Heart right ventricle (tissue), 16 donors: ENCODE results near the gene AAK1. TPM values are rescaled to one million over a fixed set of nuclear protein-coding genes. Genes with fewer than 3 reads are reported as not detected.

ENCODE experiments used
- ATAC-seq, 8 donors: fragments of 200-7000 bp; cut with Tn5 transposase; one replicate each; pipeline ENCODE4 v1.9.1; 2020; ENCODE audit warnings: mild to moderate bottlenecking in 8 of 8, moderate library complexity in 8 of 8, moderate number of reproducible peaks in 1 of 8
- DNase-seq, 2 donors: peaks; one replicate each; pipeline ENCODE4 v3.0.0-alpha.2; 2020
- H3K27ac ChIP-seq, 10 donors: fragments of 200-600 bp; sonication (generic) in 2 of 10; one replicate each; pipeline versions ENCODE4 v1.5.0 to v1.8.0; 2020 to 2022; ENCODE audit warnings: mild to moderate bottlenecking in 3 of 10
- H3K27me3 ChIP-seq, 7 donors: fragments of 200-600 bp; one replicate each; pipeline ENCODE4 v1.8.0; 2021 to 2022; ENCODE audit warnings: mild to moderate bottlenecking in 2 of 7
- H3K36me3 ChIP-seq, 9 donors: fragments of 200-600 bp; sonication (generic) in 1 of 9; one replicate each; pipeline versions ENCODE4 v1.5.0 to v1.8.0; 2020 to 2022; ENCODE audit warnings: mild to moderate bottlenecking in 2 of 9
- H3K4me1 ChIP-seq, 9 donors: fragments of 200-600 bp; sonication (generic) in 1 of 9; one replicate each; pipeline versions ENCODE4 v1.5.0 to v1.8.0; 2020 to 2022; ENCODE audit warnings: mild to moderate bottlenecking in 4 of 9
- H3K4me3 ChIP-seq, 10 donors: fragments of 200-600 bp; sonication (generic) in 2 of 10; one replicate each; pipeline versions ENCODE4 v1.5.0 to v1.8.0; 2020 to 2022; ENCODE audit warnings: mild to moderate bottlenecking in 7 of 10, moderate library complexity in 2 of 10
- H3K9me3 ChIP-seq, 11 donors: fragments of 200-600 bp in 10 of 11; sonication (generic) in 2 of 11; one replicate each; pipeline versions ENCODE4 v1.5.0 to v1.8.0; 2013 to 2022; ENCODE audit warnings: mild to moderate bottlenecking in 2 of 11, control low read depth in 1 of 11, moderate library complexity in 1 of 11
- CTCF ChIP-seq, 9 donors: fragments of 200-600 bp; sonication (generic) in 2 of 9; IDR thresholded peaks; one replicate each; pipeline versions ENCODE4 v1.5.0 to v1.8.0; 2021 to 2022; ENCODE audit warnings: antibody characterized with exemption in 9 of 9, mild to moderate bottlenecking in 5 of 9, moderate library complexity in 1 of 9
- WGBS, 2 donors: extraction: QIAGEN DNeasy Blood & Tissue Kit; methylation state at CpG; one replicate each; pipeline ENCODE4 v1.1.7; 2013; ENCODE audit warnings: inconsistent platforms in 1 of 2; 5-methylcytosine and 5-hydroxymethylcytosine counted together
- intact Hi-C, 10 donors: fragments of 100-400 bp; cut with DNase I; formaldehyde crosslinking; loops; one replicate each; pipeline versions ENCODE4 v1.11.1 to v1.14.2; 2022
- polyA plus RNA-seq, 2 donors: library from polyadenylated mRNA; stranded (reverse); fragments of 200-250 nt; gene quantifications; one replicate each; pipeline ENCODE4 v1.2.3, GENCODE V29; 2013
- total RNA-seq, 10 donors: library from RNA; stranded (reverse); fragmentation: NEBNext Ultra II Directional in 3 of 10; extraction: Animal tissue kit (Norgen Biotek cat#: 25700) in 3 of 10; gene quantifications; one replicate each; pipeline versions ENCODE4 v1.2.1 to v1.2.4, GENCODE V29; 2021 to 2023
- donor health status: Arrhythmogenic right ventricular cardiomyopathy.
- donor health status: ischemic (EF 13 %, LVEDD 7.1; RV severe dilation, severe dysfunction).
- donor health status: healthy with polysubstance abuse.
- donor health status: DM: no; HTN: yes; CAD: no.
- donor health status: DM: no; HTN: no; CAD: no.
- donor health status: ischemic (EF 25% LVEDD 6.9; RV normal size, moderate dysfunction).
- donor health status: ischemic (EF 25% LVEDD 5.7; RV mildly dilated, moderate dysfunction).
- donor health status: healthy.
- donor health status: DM: yes; HTN: yes; CAD: no.
- donor health status: Ischemic cardiomyopathy.
- donor health status: ischemic (EF 35%, LVEDD 5.7; RV mildly dilated, moderate dysfunction).
- donor health status: nonischemic (EF 11% LVEDD 7.7; RV severe dilation, severe dysfunction).
- donor health status: DM: yes; HTN: yes; CAD: no.
- donor health status: PGD.
- donor health status: ischemic (EF 29% LVEDD 5.4; RV normal size, mild dysfunction).
- donor health status: nonischemic (EF 23%, LVEDD 6.1; RV moderate dilation, normal function).

AAK1 gene
- total and polyA plus RNA-seq, 12 donors: 10.1 to 148 (median 116) TPM

GRCh38 chr2:69481421-69481820 is 162.1 kb downstream of the AAK1 start:
- DNase-seq (no peak), ATAC-seq (no peak)
- Histone ChIP-seq H3K27ac (no peak overlapping the region), H3K9me3 (no peaks in the 10 kb centered on the region), H3K36me3 (peaks cover 0 to 82% (median 10%) of the 10 kb centered on the region in 9 donors), H3K4me3 (no peak overlapping the region), H3K27me3 (no peaks in the 10 kb centered on the region), H3K4me1 (peaks cover 0 to 11% (median 0%) of the 10 kb centered on the region in 9 donors)
- intact Hi-C loops: no loop called here
- WGBS, 2 donors: 93 to 98% methylated on average over 1 of the region's 1 CpG
- TF ChIP-seq CTCF (IDR thresholded peaks at IDR 0.05): no peak

- no peaks in the 10 kb centered on the region for H3K9me3 ChIP-seq
- no peak overlapping the region for H3K27ac ChIP-seq
- no peaks in the 10 kb centered on the region for H3K27me3 ChIP-seq
- ATAC-seq (no peak), DNase-seq (no peak)
- WGBS, 2 donors: 87 to 88% methylated on average over 1 of the region's 1 CpG
- no peak for TF ChIP-seq CTCF (IDR thresholded peaks at IDR 0.05)
- H3K4me3 ChIP-seq: no peak overlapping the region
- H3K4me1 ChIP-seq: peaks cover 0 to 2% (median 0%) of the 10 kb centered on the region in 9 donors
- intact Hi-C loops: no loop called here
- H3K36me3 ChIP-seq: peaks cover 0 to 96% (median 10%) of the 10 kb centered on the region in 9 donors
Observed at GRCh38 chr2:69477627-69478026, 165.9 kb downstream of the AAK1 start.

- H3K36me3 ChIP-seq: peaks cover 0 to 86% (median 3%) of the 10 kb centered on the region in 9 donors
Observed at GRCh38 chr2:69474688-69475087, 168.9 kb downstream of the AAK1 start.

GRCh38 chr2:69471793-69472192 is 171.7 kb downstream of the AAK1 start:
- 88 to 94% methylated on average over 2 of the region's 2 CpGs for WGBS, 2 donors

More at GRCh38 chr2:69474688-69475087, 168.9 kb downstream of the AAK1 start:
- Histone ChIP-seq H3K27ac (no peak overlapping the region), H3K27me3 (no peaks in the 10 kb centered on the region), H3K9me3 (no peaks in the 10 kb centered on the region), H3K4me1 (peaks cover 0 to 6% (median 0%) of the 10 kb centered on the region in 9 donors), H3K4me3 (no peak overlapping the region)
- ATAC-seq: no peak
- whole genome bisulfite sequencing, 2 donors: 88 to 97% methylated on average over 2 of the region's 2 CpGs
- TF ChIP-seq CTCF (IDR thresholded peaks at IDR 0.05): no peak
- DNase-seq: no peak
- intact Hi-C loops: no loop called here

More at GRCh38 chr2:69471793-69472192, 171.7 kb downstream of the AAK1 start:
- Histone ChIP-seq H3K27me3 (no peaks in the 10 kb centered on the region), H3K4me3 (no peak overlapping the region), H3K9me3 (no peaks in the 10 kb centered on the region), H3K4me1 (peaks cover 0 to 18% (median 0%) of the 10 kb centered on the region in 9 donors), H3K36me3 (peaks cover 0 to 62% (median 3%) of the 10 kb centered on the region in 9 donors), H3K27ac (no peak overlapping the region)
- TF ChIP-seq CTCF (IDR thresholded peaks at IDR 0.05): no peak
- intact Hi-C loops: no loop called here
- no peak for DNase-seq
- ATAC-seq: no peak
